PC-9 (cell line): ENCODE measurements around the gene THAP2. TPM values are rescaled to one million over a fixed set of nuclear protein-coding genes. Genes with fewer than 3 reads are reported as not detected.

ENCODE experiments used
- BruUV-seq: library from RNA; stranded (reverse); fragments of 400-500 nt; replicated peaks from 2 replicates; lab custom pipeline; 2021; lab: Mats Ljungman, UMichigan
- CTCF ChIA-PET: fragments of 300-600 bp; sonication (Branson Sonifier 250); formaldehyde crosslinking; loops from one replicate; lab custom pipeline; 2022; ENCODE audit warnings: antibody characterized with exemption; lab: Charles Lee
- POLR2A ChIA-PET: fragments of 300-600 bp; sonication (Branson Sonifier 250); formaldehyde crosslinking; loops from one replicate; lab custom pipeline; 2022; ENCODE audit warnings: antibody characterized with exemption; ENCODE audit not compliant: unreplicated experiment; lab: Charles Lee
- DNase-seq, 2 experiments: peaks; one replicate each; pipeline versions ENCODE4 v3.0.0 to v3.0.0-alpha.2; 2015 to 2022; ENCODE audit warnings: mixed read lengths in 1 of 2
- H2AFZ ChIP-seq: fragments of 200-600 bp; sonication (generic); 2 replicates; pipeline ENCODE4 v1.8.1; 2017; ENCODE audit warnings: antibody characterized with exemption
- H3F3A ChIP-seq: fragments of 200-600 bp; sonication (generic); 2 replicates; pipeline ENCODE4 v1.8.1; 2017; ENCODE audit warnings: antibody characterized with exemption, mild to moderate bottlenecking, low read depth; ENCODE audit not compliant: insufficient read depth
- H3K27ac ChIP-seq: fragments of 200-600 bp; sonication (generic); 2 replicates; pipeline ENCODE4 v1.6.1; 2016; ENCODE audit warnings: mixed run types
- H3K27me3 ChIP-seq: fragments of 200-600 bp; sonication (generic); 2 replicates; pipeline ENCODE4 v1.6.1; 2016; ENCODE audit warnings: low read depth, mixed run types; ENCODE audit not compliant: insufficient read depth
- H3K36me3 ChIP-seq: fragments of 200-600 bp; sonication (generic); 2 replicates; pipeline ENCODE4 v1.6.1; 2016; ENCODE audit warnings: low read depth, mixed run types
- H3K4me1 ChIP-seq: fragments of 200-600 bp; sonication (generic); replicated peaks from 2 replicates; pipeline ENCODE4 v1.6.1; 2016; ENCODE audit warnings: mixed run types; ENCODE audit not compliant: insufficient read depth
- H3K4me2 ChIP-seq: fragments of 200-600 bp; sonication (generic); 2 replicates; pipeline ENCODE4 v1.6.1; 2017; ENCODE audit warnings: mixed run types
- H3K4me3 ChIP-seq: fragments of 200-600 bp; sonication (generic); 2 replicates; pipeline ENCODE4 v1.6.1; 2016; ENCODE audit warnings: mixed run types
- H3K79me2 ChIP-seq: fragments of 200-600 bp; sonication (generic); 2 replicates; pipeline ENCODE4 v1.6.1; 2017; ENCODE audit warnings: low read depth, mixed run types
- H3K9me2 ChIP-seq: fragments of 200-600 bp; sonication (generic); 2 replicates; pipeline ENCODE4 v1.8.1; 2017; ENCODE audit warnings: mild to moderate bottlenecking; ENCODE audit not compliant: insufficient read depth
- H3K9me3 ChIP-seq: fragments of 200-600 bp; sonication (generic); 2 replicates; pipeline ENCODE4 v1.8.1; 2016; ENCODE audit warnings: low read depth; ENCODE audit not compliant: insufficient read depth
- H4K20me1 ChIP-seq: fragments of 200-600 bp; sonication (generic); 2 replicates; pipeline ENCODE4 v1.8.1; 2017; ENCODE audit not compliant: insufficient read depth
- CTCF ChIP-seq: fragments of 200-600 bp; sonication (generic); conservative IDR thresholded peaks from 2 replicates; pipeline ENCODE4 v1.6.1; 2017; ENCODE audit warnings: mixed run types, antibody characterized with exemption, mild to moderate bottlenecking, moderate library complexity
- EZH2 ChIP-seq: fragments of 200-600 bp; sonication (generic); IDR thresholded peaks from 2 replicates; pipeline ENCODE4 v1.8.0; 2017; ENCODE audit warnings: antibody characterized with exemption, low read depth
- intact Hi-C: fragments of 100-400 bp; cut with micrococcal nuclease; formaldehyde crosslinking; loops from one replicate; pipeline ENCODE4 v1.10.0; 2022; ENCODE audit not compliant: unreplicated experiment
- total RNA-seq: library from RNA; stranded (reverse); gene quantifications from 2 replicates; pipeline ENCODE4 v1.2.3, GENCODE V29; 2021

Gene THAP2
- total RNA-seq, 1 experiment from 2014 or later: 7.0 TPM

- no peak for TF ChIP-seq CTCF
- BruUV-seq: no TSS peak
- peaks cover 8% of the 10 kb centered on the region; the same call in 1 of the 2 replicates for H3K9me3 ChIP-seq
- H3K79me2 ChIP-seq: peaks cover 74% of the 10 kb centered on the region
- no peaks in the 10 kb centered on the region for H3F3A ChIP-seq
- no peak for DNase-seq
- intact Hi-C loops: no loop called here
- POLR2A ChIA-PET: no interaction called here
- no peaks in the 10 kb centered on the region for H3K27me3 ChIP-seq
- peaks cover 9% of the 10 kb centered on the region; the same call in 1 of the 2 replicates for H4K20me1 ChIP-seq
- no peak overlapping the region for H3K27ac ChIP-seq
- no peak overlapping the region for H2AFZ ChIP-seq
- H3K4me3 ChIP-seq: no peak overlapping the region
- no peak overlapping the region for H3K4me2 ChIP-seq
- peaks cover 64% of the 10 kb centered on the region for H3K36me3 ChIP-seq
- CTCF ChIA-PET: interaction anchor here (0.5 kb wide), 1 partner anchor 104 kb away, joined by 4 read pairs; no protein-coding TSS in a partner anchor
- H3K9me2 ChIP-seq: no peaks in the 10 kb centered on the region
- H3K4me1 ChIP-seq: no peaks in the 10 kb centered on the region
Observed at GRCh38 chr12:71654200-71654599, 9.9 kb upstream of the THAP2 start.

- H3K79me2 ChIP-seq: peaks cover 83% of the 10 kb centered on the region
- H3K4me2 ChIP-seq: no peak overlapping the region
- no peaks in the 10 kb centered on the region for H3K9me2 ChIP-seq
- peaks cover 72% of the 10 kb centered on the region for H3K36me3 ChIP-seq
- no peaks in the 10 kb centered on the region for H3K27me3 ChIP-seq
- H3K27ac ChIP-seq: no peak overlapping the region
- POLR2A ChIA-PET: no interaction called here
- H2AFZ ChIP-seq: no peak overlapping the region
- no TSS peak for BruUV-seq
- H3K4me1 ChIP-seq: no peaks in the 10 kb centered on the region
- intact Hi-C loops: no loop called here
- TF ChIP-seq EZH2 (no peak), CTCF (no peak)
- CTCF ChIA-PET: no interaction called here
- no peak overlapping the region for H3K4me3 ChIP-seq
- H4K20me1 ChIP-seq: peaks cover 11% of the 10 kb centered on the region; the same call in 1 of the 2 replicates
- peaks cover 8% of the 10 kb centered on the region; the same call in 1 of the 2 replicates for H3K9me3 ChIP-seq
- H3F3A ChIP-seq: no peaks in the 10 kb centered on the region; the same call in 1 of the 2 replicates
- DNase-seq: no peak
Observed at GRCh38 chr12:71655495-71655894, 8.6 kb upstream of the THAP2 start.

GRCh38 chr12:71655907-71656306 lies 8.2 kb upstream of the THAP2 start:
- H3K9me3 ChIP-seq: peaks cover 8% of the 10 kb centered on the region; the same call in 1 of the 2 replicates
- no peaks in the 10 kb centered on the region for H3K4me1 ChIP-seq
- peaks cover 85% of the 10 kb centered on the region for H3K79me2 ChIP-seq
- no TSS peak for BruUV-seq
- peaks cover 11% of the 10 kb centered on the region; the same call in 1 of the 2 replicates for H4K20me1 ChIP-seq
- no peaks in the 10 kb centered on the region for H3K9me2 ChIP-seq
- H3K36me3 ChIP-seq: peaks cover 72% of the 10 kb centered on the region
- no peaks in the 10 kb centered on the region for H3K27me3 ChIP-seq
- DNase-seq: no peak
- intact Hi-C loops: no loop called here
- ChIA-PET CTCF (no interaction called here), POLR2A (no interaction called here)
- H3K4me2 ChIP-seq: no peak overlapping the region
- H2AFZ ChIP-seq: no peak overlapping the region
- no peak overlapping the region for H3K27ac ChIP-seq
- H3F3A ChIP-seq: no peaks in the 10 kb centered on the region; the same call in 1 of the 2 replicates
- TF ChIP-seq EZH2: no peak
- no peak for TF ChIP-seq CTCF
- no peak overlapping the region for H3K4me3 ChIP-seq
